ENCODE data around the gene FUT7. TPM values are rescaled to one million over a fixed set of nuclear protein-coding genes. Genes with fewer than 3 reads are reported as not detected.

Gene FUT7
- total and polyA plus RNA-seq, 8 donors = 0.23 to 3.9 (median 0.43) TPM; not detected in 4

Other genes starting within 250 kb of the FUT7 start
Only the 30 nearest of the 38 such genes appear.
- 10 to 100 TPM in 2 of 5 donors, 1 to 10 TPM in 3; 1.4 to 37.4 (median 9.3) TPM for gene AJM1, start 189.6 kb downstream of the FUT7 start, total RNA-seq
- gene AJM1, start 189.6 kb downstream of the FUT7 start, polyA plus RNA-seq = 1 to 10 TPM in 2 of 3 donors, under 1 TPM in 1; 0.46 to 3.3 (median 1.5) TPM
- 10 to 100 TPM; 31.5 to 45.5 (median 38.8) TPM for gene PHPT1, start 182.7 kb downstream of the FUT7 start, total RNA-seq
- gene PHPT1, start 182.7 kb downstream of the FUT7 start, polyA plus RNA-seq = 100 to 1,000 TPM; 151 to 168 (median 156) TPM
- gene MAMDC4, start 179.7 kb downstream of the FUT7 start, total RNA-seq = 100 to 1,000 TPM in 1 of 5 donors, 1 to 10 TPM in 4; 1.8 to 317 (median 5.8) TPM
- 10 to 100 TPM in 1 of 3 donors, 1 to 10 TPM in 2; 1.1 to 11.2 (median 3.1) TPM for gene MAMDC4, start 179.7 kb downstream of the FUT7 start, polyA plus RNA-seq
- 100 to 1,000 TPM; 132 to 229 (median 208) TPM for gene EDF1, start 165.8 kb downstream of the FUT7 start, total RNA-seq
- gene EDF1, start 165.8 kb downstream of the FUT7 start, polyA plus RNA-seq = 100 to 1,000 TPM; 572 to 798 (median 789) TPM
- gene TRAF2, start 145.6 kb downstream of the FUT7 start, total RNA-seq = 100 to 1,000 TPM in 1 of 5 donors, 10 to 100 TPM in 2, 1 to 10 TPM in 2; 5.5 to 248 (median 12.8) TPM
- gene TRAF2, start 145.6 kb downstream of the FUT7 start, polyA plus RNA-seq = 10 to 100 TPM; 10.0 to 12.1 (median 11.3) TPM
- 100 to 1,000 TPM in 4 of 5 donors, 10 to 100 TPM in 1; 47.7 to 435 (median 174) TPM for gene FBXW5, start 87.3 kb downstream of the FUT7 start, total RNA-seq
- 100 to 1,000 TPM in 2 of 3 donors, 10 to 100 TPM in 1; 91.0 to 109 (median 102) TPM for gene FBXW5, start 87.3 kb downstream of the FUT7 start, polyA plus RNA-seq
- not detected for gene C8G, start 86.8 kb downstream of the FUT7 start, total RNA-seq
- 1 to 10 TPM in 2 of 3 donors, not detected in 1; 2.3 to 5.5 TPM for gene C8G, start 86.8 kb downstream of the FUT7 start, polyA plus RNA-seq
- gene LCN12, start 79.8 kb downstream of the FUT7 start, total RNA-seq = 1 to 10 TPM in 1 of 5 donors, under 1 TPM in 1, not detected in 3; 0.73 to 2.2 TPM
- 1 to 10 TPM; 2.3 to 6.3 (median 3.1) TPM for gene LCN12, start 79.8 kb downstream of the FUT7 start, polyA plus RNA-seq
- 10 to 100 TPM in 4 of 5 donors, 1 to 10 TPM in 1; 2.3 to 34.9 (median 30.4) TPM for gene PTGDS, start 54.6 kb downstream of the FUT7 start, total RNA-seq
- 10 to 100 TPM; 18.6 to 64.4 (median 37.3) TPM for gene PTGDS, start 54.6 kb downstream of the FUT7 start, polyA plus RNA-seq
- not detected for gene LCNL1, start 49.1 kb downstream of the FUT7 start, total RNA-seq
- under 1 TPM in 2 of 3 donors, not detected in 1; 0.19 to 0.25 TPM for gene LCNL1, start 49.1 kb downstream of the FUT7 start, polyA plus RNA-seq
- 10 to 100 TPM; 11.9 to 93.6 (median 45.2) TPM for gene PAXX, start 39.7 kb downstream of the FUT7 start, total RNA-seq
- 100 to 1,000 TPM; 158 to 206 (median 178) TPM for gene PAXX, start 39.7 kb downstream of the FUT7 start, polyA plus RNA-seq
- gene CLIC3, start 35.5 kb downstream of the FUT7 start, total RNA-seq = 1 to 10 TPM in 1 of 5 donors, not detected in 4; 3.3 TPM
- gene CLIC3, start 35.5 kb downstream of the FUT7 start, polyA plus RNA-seq = 10 to 100 TPM in 2 of 3 donors, 1 to 10 TPM in 1; 4.3 to 70.9 (median 15.2) TPM
- gene ABCA2, start 3.9 kb downstream of the FUT7 start, total RNA-seq = 100 to 1,000 TPM in 1 of 5 donors, 10 to 100 TPM in 3, 1 to 10 TPM in 1; 7.3 to 385 (median 72.8) TPM
- 10 to 100 TPM in 2 of 3 donors, 1 to 10 TPM in 1; 9.3 to 25.5 (median 24.4) TPM for gene ABCA2, start 3.9 kb downstream of the FUT7 start, polyA plus RNA-seq
- gene NPDC1, start 14.1 kb upstream of the FUT7 start, total RNA-seq = 100 to 1,000 TPM in 4 of 5 donors, 10 to 100 TPM in 1; 20.0 to 276 (median 189) TPM
- gene NPDC1, start 14.1 kb upstream of the FUT7 start, polyA plus RNA-seq = 100 to 1,000 TPM; 104 to 186 (median 115) TPM
- 10 to 100 TPM in 1 of 5 donors, 1 to 10 TPM in 3, not detected in 1; 2.2 to 11.3 (median 6.7) TPM for gene ENTPD2, start 22.0 kb upstream of the FUT7 start, total RNA-seq
- gene ENTPD2, start 22.0 kb upstream of the FUT7 start, polyA plus RNA-seq = 1 to 10 TPM; 2.0 to 4.8 (median 2.9) TPM
- gene SAPCD2, start 38.5 kb upstream of the FUT7 start, total RNA-seq = 10 to 100 TPM in 1 of 5 donors, 1 to 10 TPM in 3, not detected in 1; 2.9 to 84.9 (median 4.4) TPM
- 1 to 10 TPM; 1.7 to 5.0 (median 3.8) TPM for gene SAPCD2, start 38.5 kb upstream of the FUT7 start, polyA plus RNA-seq
- gene UAP1L1, start 45.4 kb upstream of the FUT7 start, total RNA-seq = 10 to 100 TPM in 3 of 5 donors, 1 to 10 TPM in 2; 4.6 to 95.6 (median 22.8) TPM
- gene UAP1L1, start 45.4 kb upstream of the FUT7 start, polyA plus RNA-seq = 1 to 10 TPM; 4.1 to 7.4 (median 6.0) TPM
- 100 to 1,000 TPM in 1 of 5 donors, 10 to 100 TPM in 3, 1 to 10 TPM in 1; 4.7 to 167 (median 44.6) TPM for gene MAN1B1, start 54.9 kb upstream of the FUT7 start, total RNA-seq
- gene MAN1B1, start 54.9 kb upstream of the FUT7 start, polyA plus RNA-seq = 10 to 100 TPM; 22.8 to 52.6 (median 35.0) TPM
- 100 to 1,000 TPM in 3 of 5 donors, 10 to 100 TPM in 2; 25.9 to 251 (median 103) TPM for gene DPP7, start 82.6 kb upstream of the FUT7 start, total RNA-seq
- 100 to 1,000 TPM; 325 to 346 (median 338) TPM for gene DPP7, start 82.6 kb upstream of the FUT7 start, polyA plus RNA-seq
- gene GRIN1, start 107.1 kb upstream of the FUT7 start, total RNA-seq = under 1 TPM in 1 of 5 donors, not detected in 4; 0.55 TPM
- under 1 TPM in 2 of 3 donors, not detected in 1; 0.25 to 0.31 TPM for gene GRIN1, start 107.1 kb upstream of the FUT7 start, polyA plus RNA-seq
- gene LRRC26, start 138.0 kb upstream of the FUT7 start, total RNA-seq = 100 to 1,000 TPM in 1 of 5 donors, 10 to 100 TPM in 1, 1 to 10 TPM in 1, not detected in 2; 2.6 to 440 (median 11.2) TPM
- 1 to 10 TPM in 2 of 3 donors, under 1 TPM in 1; 1.00 to 7.7 (median 3.7) TPM for gene LRRC26, start 138.0 kb upstream of the FUT7 start, polyA plus RNA-seq
- not detected for gene TMEM210, start 140.0 kb upstream of the FUT7 start, total RNA-seq
- not detected for gene TMEM210, start 140.0 kb upstream of the FUT7 start, polyA plus RNA-seq
- gene ANAPC2, start 156.5 kb upstream of the FUT7 start, total RNA-seq = 100 to 1,000 TPM in 1 of 5 donors, 10 to 100 TPM in 4; 35.8 to 147 (median 42.9) TPM
- 10 to 100 TPM; 26.1 to 45.0 (median 40.7) TPM for gene ANAPC2, start 156.5 kb upstream of the FUT7 start, polyA plus RNA-seq
- gene SSNA1, start 156.6 kb upstream of the FUT7 start, total RNA-seq = 100 to 1,000 TPM in 2 of 5 donors, 10 to 100 TPM in 3; 28.1 to 154 (median 81.4) TPM
- gene SSNA1, start 156.6 kb upstream of the FUT7 start, polyA plus RNA-seq = 100 to 1,000 TPM; 118 to 146 (median 135) TPM
- 100 to 1,000 TPM in 1 of 5 donors, 10 to 100 TPM in 3, 1 to 10 TPM in 1; 8.8 to 161 (median 25.0) TPM for gene TPRN, start 168.7 kb upstream of the FUT7 start, total RNA-seq
- gene TPRN, start 168.7 kb upstream of the FUT7 start, polyA plus RNA-seq = 10 to 100 TPM; 23.5 to 36.9 (median 24.3) TPM
- gene TMEM203, start 173.6 kb upstream of the FUT7 start, total RNA-seq = 10 to 100 TPM; 20.6 to 33.5 (median 28.0) TPM
- 10 to 100 TPM; 29.3 to 37.0 (median 35.6) TPM for gene TMEM203, start 173.6 kb upstream of the FUT7 start, polyA plus RNA-seq
- 100 to 1,000 TPM in 1 of 5 donors, 10 to 100 TPM in 2, 1 to 10 TPM in 1, under 1 TPM in 1; 0.89 to 105 (median 15.5) TPM for gene NDOR1, start 173.6 kb upstream of the FUT7 start, total RNA-seq
- gene NDOR1, start 173.6 kb upstream of the FUT7 start, polyA plus RNA-seq = 1 to 10 TPM; 4.6 to 9.5 (median 6.4) TPM
- gene RNF208, start 190.2 kb upstream of the FUT7 start, total RNA-seq = 10 to 100 TPM in 1 of 5 donors, 1 to 10 TPM in 2, under 1 TPM in 1, not detected in 1; 0.45 to 18.7 (median 3.3) TPM
- 10 to 100 TPM; 11.8 to 13.9 (median 13.9) TPM for gene RNF208, start 190.2 kb upstream of the FUT7 start, polyA plus RNA-seq
- gene CYSRT1, start 193.1 kb upstream of the FUT7 start, total RNA-seq = 1 to 10 TPM in 1 of 5 donors, under 1 TPM in 1, not detected in 3; 0.92 to 3.6 TPM
- 10 to 100 TPM in 1 of 3 donors, 1 to 10 TPM in 2; 2.7 to 47.3 (median 3.4) TPM for gene CYSRT1, start 193.1 kb upstream of the FUT7 start, polyA plus RNA-seq
- gene RNF224, start 195.4 kb upstream of the FUT7 start, total RNA-seq = not detected
- 1 to 10 TPM in 1 of 3 donors, not detected in 2; 1.0 TPM for gene RNF224, start 195.4 kb upstream of the FUT7 start, polyA plus RNA-seq

Measured in stomach (tissue), 8 donors.